Endodermal cell (in vitro differentiated cells): ENCODE data around the gene EYS. TPM values are rescaled to one million over a fixed set of nuclear protein-coding genes. Genes with fewer than 3 reads are reported as not detected.

ENCODE experiments used
- DNase-seq: peaks from one replicate; pipeline ENCODE4 v3.0.0-alpha.2; 2017
- H3K27ac ChIP-seq: 2 replicates; pipeline ENCODE4 v1.5.1; 2013; ENCODE audit warnings: mild to moderate bottlenecking, low read depth, low read length, moderate library complexity
- H3K27me3 ChIP-seq: 2 replicates; pipeline ENCODE4 v1.6.1; 2013; ENCODE audit warnings: mild to moderate bottlenecking, low read length, moderate library complexity; ENCODE audit not compliant: insufficient read depth, control insufficient read depth, poor library complexity, severe bottlenecking
- H3K36me3 ChIP-seq: 2 replicates; pipeline ENCODE4 v1.7.0; 2013; ENCODE audit warnings: mild to moderate bottlenecking, low read length, moderate library complexity; ENCODE audit not compliant: control insufficient read depth, insufficient read depth
- H3K4me1 ChIP-seq: one replicate; pipeline ENCODE4 v1.7.0; 2013; ENCODE audit warnings: low read length; ENCODE audit not compliant: control insufficient read depth, insufficient read depth
- H3K4me3 ChIP-seq: 2 replicates; pipeline ENCODE4 v1.5.1; 2013; ENCODE audit warnings: mild to moderate bottlenecking, low read length, moderate library complexity
- H3K9ac ChIP-seq: 2 replicates; pipeline ENCODE4 v1.6.1; 2013; ENCODE audit warnings: mild to moderate bottlenecking, low read length, moderate library complexity; ENCODE audit not compliant: poor library complexity, severe bottlenecking; ENCODE audit errors: extremely low read depth
- H3K9me3 ChIP-seq: 2 replicates; pipeline ENCODE4 v1.6.1; 2013; ENCODE audit warnings: mild to moderate bottlenecking, low read length, moderate library complexity; ENCODE audit not compliant: control insufficient read depth
- H3K27ac Mint-ChIP-seq: 2 replicates; pipeline ENCODE4 v1.8.0; 2020; ENCODE audit warnings: mixed read lengths
- H3K27me3 Mint-ChIP-seq: 2 replicates; pipeline ENCODE4 v1.8.0; 2021; ENCODE audit warnings: mild to moderate bottlenecking, mixed read lengths; ENCODE audit not compliant: insufficient read depth
- H3K36me3 Mint-ChIP-seq: 2 replicates; pipeline ENCODE4 v1.8.0; 2020; ENCODE audit warnings: low read depth, mixed read lengths
- H3K4me1 Mint-ChIP-seq: 2 replicates; pipeline ENCODE4 v1.8.0; 2020; ENCODE audit warnings: mixed read lengths
- H3K4me3 Mint-ChIP-seq: 2 replicates; pipeline ENCODE4 v1.8.0; 2020; ENCODE audit warnings: mild to moderate bottlenecking, moderate library complexity, mixed read lengths
- H3K9me3 Mint-ChIP-seq: 2 replicates; pipeline ENCODE4 v1.8.0; 2020; ENCODE audit warnings: mild to moderate bottlenecking, mixed read lengths
- CTCF ChIP-seq: fragments of 200-600 bp; sonication (generic); conservative IDR thresholded peaks from 2 replicates; pipeline ENCODE4 v1.5.0; 2021; ENCODE audit warnings: antibody characterized with exemption, mild to moderate bottlenecking
- WGBS, 2 experiments: methylation state at CpG; one replicate each; pipeline versions ENCODE4 v1.1.5 to v1.1.7; 2013; ENCODE audit warnings: missing lambda C conversion rate in 2 of 2, mixed read lengths in 1 of 2; ENCODE audit not compliant: insufficient coverage in 1 of 2, insufficient read length in 1 of 2; 5-methylcytosine and 5-hydroxymethylcytosine counted together
- total RNA-seq, 2 donors: library from RNA; stranded (reverse); fragmentation: NEBNext Ultra II Directional in 1 of 2; extraction: Animal tissue kit (Norgen Biotek cat#: 25700) in 1 of 2; gene quantifications; 2 replicates in 1 of 2; 3 replicates in 1 of 2; pipeline ENCODE4 v1.2.1, GENCODE V29; 2021

The EYS gene
- total RNA-seq, 2 donors from 2014 or later: 0.31 to 0.70 TPM

- peaks cover 2% of the 10 kb centered on the region for H3K27me3 Mint-ChIP-seq
- no peaks in the 10 kb centered on the region for H3K27me3 ChIP-seq
- TF ChIP-seq CTCF: no peak
These were observed 891.3 kb downstream of the EYS start for GRCh38 chr6:64815718-64816117.

GRCh38 chr6:64812138-64812537, 894.9 kb downstream of the EYS start:
- no peak for DNase-seq
- no peak overlapping the region for H3K27ac Mint-ChIP-seq
- no peaks in the 10 kb centered on the region for H3K4me1 ChIP-seq
- TF ChIP-seq CTCF: no peak
- no peak overlapping the region for H3K27ac ChIP-seq
- no peaks in the 10 kb centered on the region for H3K36me3 ChIP-seq
- H3K4me3 ChIP-seq: no peak overlapping the region
- no peaks in the 10 kb centered on the region for H3K36me3 Mint-ChIP-seq
- H3K9me3 Mint-ChIP-seq: no peaks in the 10 kb centered on the region
- H3K9ac ChIP-seq: no peak overlapping the region
- H3K27me3 ChIP-seq: no peaks in the 10 kb centered on the region
- WGBS, 2 experiments: 100% methylated on average over 2 of the region's 4 CpGs; no CpG with 5 or more reads in 1 of the 2 experiments
- no peak overlapping the region for H3K4me3 Mint-ChIP-seq
- H3K9me3 ChIP-seq: no peaks in the 10 kb centered on the region
- H3K27me3 Mint-ChIP-seq: peaks cover 2% of the 10 kb centered on the region
- no peaks in the 10 kb centered on the region for H3K4me1 Mint-ChIP-seq

More at GRCh38 chr6:64815718-64816117, 891.3 kb downstream of the EYS start:
- Mint-ChIP-seq H3K4me1 (no peaks in the 10 kb centered on the region), H3K36me3 (no peaks in the 10 kb centered on the region), H3K27ac (no peak overlapping the region), H3K9me3 (no peaks in the 10 kb centered on the region), H3K4me3 (no peak overlapping the region)
- H3K4me3 ChIP-seq: no peak overlapping the region
- no peaks in the 10 kb centered on the region for H3K9me3 ChIP-seq
- H3K27ac ChIP-seq: no peak overlapping the region
- no peak for DNase-seq
- 80 to 82% methylated on average over 1 to 2 of the region's 2 CpGs for WGBS, 2 experiments
- peaks cover 3% of the 10 kb centered on the region for H3K4me1 ChIP-seq
- no peaks in the 10 kb centered on the region for H3K36me3 ChIP-seq
- H3K9ac ChIP-seq: no peak overlapping the region

GRCh38 chr6:64811119-64811518, 895.9 kb downstream of the EYS start:
- 100% methylated on average over 1 of the region's 1 CpG; no CpG with 5 or more reads in 1 of the 2 experiments for WGBS, 2 experiments
- no peaks in the 10 kb centered on the region for H3K4me1 Mint-ChIP-seq

More at GRCh38 chr6:64811119-64811518, 895.9 kb downstream of the EYS start:
- Mint-ChIP-seq H3K4me3 (no peak overlapping the region), H3K36me3 (no peaks in the 10 kb centered on the region), H3K27me3 (peaks cover 2% of the 10 kb centered on the region), H3K27ac (no peak overlapping the region), H3K9me3 (no peaks in the 10 kb centered on the region)
- Histone ChIP-seq H3K27me3 (no peaks in the 10 kb centered on the region), H3K27ac (no peak overlapping the region), H3K4me3 (no peak overlapping the region), H3K36me3 (no peaks in the 10 kb centered on the region), H3K9me3 (no peaks in the 10 kb centered on the region), H3K9ac (no peak overlapping the region), H3K4me1 (no peaks in the 10 kb centered on the region)
- no peak for DNase-seq
- TF ChIP-seq CTCF: no peak
